Activated CD4-positive, alpha-beta T cell treated with anti-CD3 and anti-CD28 coated beads, Interleukin-2, amount 50 U/mL, for 24 hours (primary cell): Measurements from ENCODE around the gene GORASP1.

Experiments used
- DNase-seq, 2 donors: peaks; one replicate each; pipeline ENCODE4 v3.0.0-alpha.2; 2020; ENCODE audit warnings: low read depth in 1 of 2, low spot score in 1 of 2

GORASP1 gene

GRCh38 chr3:39107388-39108199 lies at the start of gene GORASP1, which contains the start of gene TTC21A:
TSS of gene GORASP1 (minus strand) at chr3:39107627. CDS start at chr3:39107541, 86 bp downstream.
TSS of gene TTC21A (plus strand) at chr3:39107680. CDS start at chr3:39107838, 158 bp downstream.
- DNase-seq, result peak; percentile 30 to 51

- no peak for DNase-seq
These were observed 49.0 kb upstream of the GORASP1 start for GRCh38 chr3:39156421-39156820.

GRCh38 chr3:39154280-39155021 lies 47.0 kb upstream of the GORASP1 start:
- DNase-seq, result no peak

- no peak for DNase-seq
These were observed 46.5 kb upstream of the GORASP1 start for GRCh38 chr3:39153977-39154279.

- DNase-seq, result peak in 1 of 2 donors; percentile 62
These were observed 43.6 kb upstream of the GORASP1 start for GRCh38 chr3:39150803-39151631.

- DNase-seq, result no peak
These were observed 42.8 kb upstream of the GORASP1 start for GRCh38 chr3:39150148-39150802.

- DNase-seq, result no peak
These were observed 42.2 kb upstream of the GORASP1 start for GRCh38 chr3:39149498-39150147.

- no peak for DNase-seq
These were observed 41.6 kb upstream of the GORASP1 start for GRCh38 chr3:39149059-39149455.

GRCh38 chr3:39148435-39149058 lies 41.1 kb upstream of the GORASP1 start:
- DNase-seq, result no peak

GRCh38 chr3:39147711-39148434 lies 40.4 kb upstream of the GORASP1 start:
- no peak for DNase-seq

- DNase-seq, result peak; percentile 40 to 73
These were observed 39.5 kb upstream of the GORASP1 start for GRCh38 chr3:39146611-39147591.

GRCh38 chr3:39146083-39146501 lies 38.7 kb upstream of the GORASP1 start:
- no peak for DNase-seq

GRCh38 chr3:39144748-39145380 lies 37.4 kb upstream of the GORASP1 start:
- DNase-seq, result no peak

- no peak for DNase-seq
These were observed 36.8 kb upstream of the GORASP1 start for GRCh38 chr3:39144095-39144747.

- DNase-seq, result no peak
These were observed 35.8 kb upstream of the GORASP1 start for GRCh38 chr3:39143051-39143885.

- DNase-seq, result no peak
These were observed 34.6 kb upstream of the GORASP1 start for GRCh38 chr3:39142067-39142466.
